GM12878 (cell line): ENCODE data around the gene SMIM5. TPM values are rescaled to one million over a fixed set of nuclear protein-coding genes. Genes with fewer than 3 reads are reported as not detected.

Experiments
- ATAC-seq: fragments of 200-7000 bp; cut with Tn5 transposase; 3 replicates; pipeline ENCODE4 v1.9.1; 2020; ENCODE audit warnings: mild to moderate bottlenecking, moderate library complexity
- BruUV-seq: library from RNA; stranded (reverse); fragments of 400-500 nt; replicated peaks from 2 replicates; lab custom pipeline; 2021; lab: Mats Ljungman, UMichigan
- CTCF ChIA-PET: fragments of 300-600 bp; sonication (Branson Sonifier 250); formaldehyde crosslinking; extraction: SDS; loops from one replicate; lab custom pipeline; 2021; ENCODE audit warnings: inconsistent platforms; lab: Yijun Ruan, JAX
- POLR2A ChIA-PET: fragments of 350-600 bp; formaldehyde crosslinking; extraction: SDS; loops from one replicate; lab custom pipeline; 2021; ENCODE audit warnings: inconsistent platforms; lab: Charles Lee
- RAD21 ChIA-PET: fragments of 300-600 bp; sonication (Branson Sonifier 250); formaldehyde crosslinking; loops from one replicate; lab custom pipeline; 2023; ENCODE audit warnings: antibody characterized with exemption; ENCODE audit not compliant: unreplicated experiment; lab: Charles Lee
- SMC1A ChIA-PET: fragments of 300-600 bp; sonication (Branson Sonifier 250); formaldehyde crosslinking; loops from one replicate; lab custom pipeline; 2023; ENCODE audit not compliant: unreplicated experiment, uncharacterized antibody; lab: Charles Lee
- DNase-seq: peaks from one replicate; pipeline ENCODE4 v3.0.0-alpha.2; 2011; ENCODE audit warnings: low read depth, low spot score
- FAIRE-seq: peaks from 3 replicates; lab custom pipeline; 2011; peaks lifted over from hg19 to GRCh38; lab: Jason Lieb, UNC
- H2AFZ ChIP-seq: 2 replicates; pipeline ENCODE4 v1.6.0; 2011; ENCODE audit warnings: low read depth, low read length, control low read depth; ENCODE audit not compliant: control insufficient read depth
- H3K27ac ChIP-seq: 2 replicates; pipeline ENCODE4 v1.5.1; 2011; ENCODE audit warnings: control low read depth; ENCODE audit not compliant: control insufficient read depth, insufficient read depth
- H3K27me3 ChIP-seq, 2 experiments: replicated peaks in 1 of 2; 2 replicates each; pipeline versions ENCODE4 v1.6.0 to v1.6.1; 2011; ENCODE audit warnings: low read length in 1 of 2; ENCODE audit not compliant: control insufficient read depth in 2 of 2, insufficient read depth in 2 of 2
- H3K36me3 ChIP-seq, 2 experiments: 2 replicates each; pipeline ENCODE4 v1.5.1; 2011; ENCODE audit warnings: low read length in 1 of 2; ENCODE audit not compliant: control insufficient read depth in 2 of 2, insufficient read depth in 2 of 2
- H3K4me1 ChIP-seq: 2 replicates; pipeline ENCODE4 v1.6.1; 2011; ENCODE audit warnings: mild to moderate bottlenecking, low read length, moderate library complexity, mixed read lengths; ENCODE audit not compliant: control insufficient read depth, insufficient read depth
- H3K4me2 ChIP-seq: 2 replicates; pipeline ENCODE4 v1.6.0; 2011; ENCODE audit warnings: control low read depth; ENCODE audit not compliant: control insufficient read depth, insufficient read depth
- H3K4me3 ChIP-seq: fragments of 200-600 bp; sonication (generic); 2 replicates; pipeline ENCODE4 v1.5.1; 2016
- H3K79me2 ChIP-seq: 2 replicates; pipeline ENCODE4 v1.6.0; 2011; ENCODE audit warnings: low read length; ENCODE audit not compliant: control insufficient read depth, insufficient read depth
- H3K9ac ChIP-seq: 2 replicates; pipeline ENCODE4 v1.8.0; 2011; ENCODE audit warnings: low read length, control low read depth, mixed read lengths; ENCODE audit not compliant: control insufficient read depth, insufficient read depth
- H3K9me3 ChIP-seq: replicated peaks from 3 replicates; pipeline ENCODE4 v1.5.1; 2011; ENCODE audit warnings: mild to moderate bottlenecking, low read length; ENCODE audit not compliant: control insufficient read depth, insufficient read depth
- H4K20me1 ChIP-seq: 2 replicates; pipeline ENCODE4 v1.6.0; 2011; ENCODE audit not compliant: control insufficient read depth, insufficient read depth
- FOXM1 ChIP-seq: IDR thresholded peaks from 2 replicates; pipeline ENCODE4 v1.6.1; 2012; ENCODE audit warnings: low read depth, mild to moderate bottlenecking, inconsistent platforms, low read length, moderate library complexity
- HDAC6 ChIP-seq: fragments of 200-600 bp; sonication (generic); IDR thresholded peaks from one replicate; pipeline ENCODE4 v1.8.0; 2017; ENCODE audit warnings: antibody characterized with exemption; ENCODE audit not compliant: unreplicated experiment
- IKZF1 ChIP-seq: fragments of 450-650 bp; conservative IDR thresholded peaks from 2 replicates; pipeline ENCODE4 v1.6.1; 2017; ENCODE audit warnings: antibody characterized with exemption, mild to moderate bottlenecking
- IRF5 ChIP-seq: fragments of 450-650 bp; IDR thresholded peaks from 2 replicates; pipeline ENCODE4 v1.6.1; 2017; ENCODE audit warnings: borderline replicate concordance
- LARP7 ChIP-seq: fragments of 450-650 bp; IDR thresholded peaks from 2 replicates; pipeline ENCODE4 v1.6.1; 2017; ENCODE audit warnings: mild to moderate bottlenecking
- RELA ChIP-seq: fragments of 450-650 bp; IDR thresholded peaks from 2 replicates; pipeline ENCODE4 v1.8.0; 2014; ENCODE audit warnings: borderline replicate concordance; ENCODE audit not compliant: partially characterized antibody
- YY1 ChIP-seq: IDR thresholded peaks from 2 replicates; pipeline ENCODE4 v1.6.1; 2011; ENCODE audit warnings: low read depth, mild to moderate bottlenecking, low read length
- ZNF622 ChIP-seq: fragments of 450-650 bp; IDR thresholded peaks from 2 replicates; pipeline ENCODE4 v1.6.1; 2017; ENCODE audit warnings: mild to moderate bottlenecking, inconsistent platforms
- WGBS: methylation state at CpG from one replicate; pipeline ENCODE4 v1.1.6; 2016; ENCODE audit warnings: low lambda C conversion rate; ENCODE audit not compliant: insufficient replicate concordance, insufficient coverage; ENCODE audit errors: missing lambda C conversion rate; 5-methylcytosine and 5-hydroxymethylcytosine counted together
- in situ Hi-C: fragments of 300-500 bp; cut with MboI; formaldehyde crosslinking; loops from 9 replicates; pipeline ENCODE4 v1.14.3; 2018; ENCODE audit warnings: mixed read lengths
- intact Hi-C: fragments of 100-400 bp; cut with micrococcal nuclease; formaldehyde crosslinking; loops from one replicate; pipeline ENCODE4 v1.14.2; 2022; ENCODE audit not compliant: unreplicated experiment
- polyA plus RNA-seq, 11 experiments: library from polyadenylated mRNA; depleted of rRNA in 4 of 11; unstranded in 6 of 11; stranded (reverse) in 5 of 11; fragments of >200 nt; fragmentation: Nextera tagmentation in 4 of 11; fragmentation: Illumina TruSeq in 1 of 11; extraction: Ambion mirVana in 4 of 11; extraction: Trizol in 1 of 11; gene quantifications; 1 replicate in 1 of 11; 2 replicates in 10 of 11; pipeline versions ENCODE4 v1.2.1 to v1.2.3, GENCODE V29; 2011 to 2016; ENCODE audit warnings: inconsistent platforms in 2 of 11, missing spikeins in 2 of 11, low read depth in 1 of 11
- total RNA-seq, 4 experiments: library from RNA; depleted of rRNA in 3 of 4; stranded (reverse); fragments of >200 nt in 3 of 4; fragmentation: Illumina TruSeq in 1 of 4; extraction: Trizol in 1 of 4; gene quantifications; 2 replicates each; pipeline versions ENCODE4 v1.2.1 to v1.2.3, GENCODE V29; 2013 to 2021

The SMIM5 gene
- total and polyA plus RNA-seq, 10 of the 15 experiments (the other 5 are each of a cell fraction or from before 2014, with no cell fraction given) = 0.08 to 0.11 TPM; not detected in 8

GRCh38 chr17:75672011-75672410, 38.8 kb downstream of the SMIM5 start:
- H3K4me3 ChIP-seq = no peak overlapping the region
- peaks cover 45% of the 10 kb centered on the region for H3K79me2 ChIP-seq
- ChIA-PET POLR2A (interaction anchor here (0.8 to 0.9 kb wide), 2 partner anchors 9 to 15 kb away, joined by 3 read pairs; no protein-coding TSS in a partner anchor), SMC1A (interaction anchor here (0.9 to 6.6 kb wide), 6 partner anchors 9 to 75 kb away, joined by 3 to 72 read pairs (median 4); partner anchors contain the start of gene SMIM5), CTCF (interaction anchor here (0.8 to 7.9 kb wide), 12 partner anchors 10 to 82 kb away, joined by 3 to 197 read pairs (median 6); partner anchors contain the start of gene SMIM5), RAD21 (interaction anchor here (1.3 to 7.6 kb wide), 3 partner anchors 26 to 77 kb away, joined by 3 to 79 read pairs (median 4); a partner anchor contains a TSS)
- H3K27me3 ChIP-seq = no peaks in the 10 kb centered on the region
- intact Hi-C loops (no loop called here), in situ Hi-C loops (loop anchor here (5.0 kb wide), 1 partner anchor 75 kb away; no protein-coding TSS in a partner anchor)
- TF ChIP-seq RELA = no peak
- no peak for TF ChIP-seq IRF5
- no peaks in the 10 kb centered on the region for H4K20me1 ChIP-seq
- no peak overlapping the region; the same call in 1 of the 2 replicates for H3K4me2 ChIP-seq
- peaks cover 4 to 22% of the 10 kb centered on the region in 2 experiments for H3K36me3 ChIP-seq
- ATAC-seq (no peak), DNase-seq (no peak), FAIRE-seq (no peak)
- no peak overlapping the region for H2AFZ ChIP-seq
- WGBS = 99% methylated on average over 5 of the region's 5 CpGs
- no peaks in the 10 kb centered on the region for H3K9me3 ChIP-seq
- H3K4me1 ChIP-seq = peaks cover 4% of the 10 kb centered on the region
- BruUV-seq = no TSS peak
- H3K9ac ChIP-seq = no peak overlapping the region
- H3K27ac ChIP-seq = no peak overlapping the region

GRCh38 chr17:75673487-75673886, 40.3 kb downstream of the SMIM5 start:
- Histone ChIP-seq H3K9me3 (no peaks in the 10 kb centered on the region), H3K4me2 (no peak overlapping the region), H3K27ac (no peak overlapping the region), H3K9ac (no peak overlapping the region), H3K27me3 (no peaks in the 10 kb centered on the region), H3K36me3 (peaks cover 5 to 22% of the 10 kb centered on the region in 2 experiments), H3K4me1 (peaks cover 2% of the 10 kb centered on the region), H3K4me3 (no peak overlapping the region), H2AFZ (no peak overlapping the region), H4K20me1 (no peaks in the 10 kb centered on the region), H3K79me2 (peaks cover 34% of the 10 kb centered on the region)
- ATAC-seq (no peak), DNase-seq (no peak), FAIRE-seq (no peak)
- SMC1A ChIA-PET = interaction anchor here (0.6 to 6.6 kb wide), 6 partner anchors 10 to 688 kb away, joined by 3 to 72 read pairs (median 8); partner anchors contain the start of gene SMIM5
- TF ChIP-seq IRF5 (no peak), ZNF622 (no peak), IKZF1 (no peak), LARP7 (no peak), YY1 (no peak), HDAC6 (no peak), FOXM1 (no peak)
- WGBS = 87% methylated on average over 4 of the region's 4 CpGs
- BruUV-seq = no TSS peak
- intact Hi-C loops = no loop called here
- POLR2A ChIA-PET = interaction anchor here (0.7 to 1.1 kb wide), 2 partner anchors 67 to 74 kb away, joined by 3 to 4 read pairs; no protein-coding TSS in a partner anchor
- RAD21 ChIA-PET = interaction anchor here (0.9 to 7.6 kb wide), 3 partner anchors 41 to 80 kb away, joined by 3 to 79 read pairs (median 3); partner anchors contain the start of gene SMIM5
- CTCF ChIA-PET = interaction anchor here (0.6 to 7.9 kb wide), 8 partner anchors 10 to 392 kb away, joined by 5 to 197 read pairs (median 16); partner anchors contain the start of gene SMIM5
- in situ Hi-C loops = loop anchor here (5.0 kb wide), 1 partner anchor 74 kb away; no protein-coding TSS in a partner anchor
